ENCODE measurements around the gene FIBCD1. TPM values are rescaled to one million over a fixed set of nuclear protein-coding genes. Genes with fewer than 3 reads are reported as not detected.
A peak's percentile ranks its signal among the peaks of the same experiment; 100 is the strongest.

The FIBCD1 gene
- polyA plus RNA-seq, 1 of the 3 experiments (the other 2 are of a cell fraction): 1.3 TPM

DNA sequence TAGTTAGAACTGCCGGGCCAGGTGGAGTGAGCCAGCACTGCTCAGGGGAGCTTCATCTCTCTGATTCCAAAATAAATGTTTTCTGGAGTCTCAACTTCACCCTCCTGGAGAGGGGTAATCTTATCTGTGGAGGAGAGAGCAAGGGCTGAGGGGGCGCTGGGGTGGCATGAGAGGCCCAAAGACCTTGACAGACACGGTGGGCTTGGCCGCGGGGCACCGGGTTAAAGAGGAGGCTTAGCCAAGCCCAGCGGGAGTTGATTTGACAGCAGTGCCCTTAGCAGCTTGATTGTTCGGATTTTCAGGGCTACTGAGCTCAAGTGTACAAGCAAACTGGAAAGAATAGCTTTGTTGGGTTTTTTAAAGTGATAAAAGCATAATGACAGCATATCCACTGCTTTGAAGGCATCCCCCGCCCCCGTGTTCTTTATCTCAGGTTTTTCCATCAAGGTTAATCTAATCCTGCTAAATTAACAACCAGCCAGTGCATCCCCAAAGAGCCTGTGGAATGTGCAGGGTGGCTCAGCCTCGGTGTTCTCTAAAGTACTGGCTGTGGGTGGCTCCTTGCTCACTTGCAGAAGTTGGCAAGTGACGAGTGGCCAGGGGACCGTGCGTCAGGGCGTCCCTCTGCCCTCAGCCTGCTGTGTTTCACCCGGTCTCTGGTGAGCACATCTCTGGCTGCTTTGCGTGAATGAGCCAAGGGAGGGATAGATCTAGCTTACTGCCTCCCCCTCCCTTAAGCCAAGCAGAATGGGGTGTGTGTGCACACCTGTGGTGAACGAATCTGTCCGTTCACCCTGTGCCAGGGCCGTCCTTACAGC, 48.0 kb downstream of the FIBCD1 start (continued):
- TF ChIP-seq, protein P1, sequence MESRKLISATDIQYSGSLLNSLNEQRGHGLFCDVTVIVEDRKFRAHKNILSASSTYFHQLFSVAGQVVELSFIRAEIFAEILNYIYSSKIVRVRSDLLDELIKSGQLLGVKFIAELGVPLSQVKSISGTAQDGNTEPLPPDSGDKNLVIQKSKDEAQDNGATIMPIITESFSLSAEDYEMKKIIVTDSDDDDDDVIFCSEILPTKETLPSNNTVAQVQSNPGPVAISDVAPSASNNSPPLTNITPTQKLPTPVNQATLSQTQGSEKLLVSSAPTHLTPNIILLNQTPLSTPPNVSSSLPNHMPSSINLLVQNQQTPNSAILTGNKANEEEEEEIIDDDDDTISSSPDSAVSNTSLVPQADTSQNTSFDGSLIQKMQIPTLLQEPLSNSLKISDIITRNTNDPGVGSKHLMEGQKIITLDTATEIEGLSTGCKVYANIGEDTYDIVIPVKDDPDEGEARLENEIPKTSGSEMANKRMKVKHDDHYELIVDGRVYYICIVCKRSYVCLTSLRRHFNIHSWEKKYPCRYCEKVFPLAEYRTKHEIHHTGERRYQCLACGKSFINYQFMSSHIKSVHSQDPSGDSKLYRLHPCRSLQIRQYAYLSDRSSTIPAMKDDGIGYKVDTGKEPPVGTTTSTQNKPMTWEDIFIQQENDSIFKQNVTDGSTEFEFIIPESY (IDR thresholded peaks at IDR 0.05; ENCODE audit: borderline replicate concordance, low read depth): no peak

DNA sequence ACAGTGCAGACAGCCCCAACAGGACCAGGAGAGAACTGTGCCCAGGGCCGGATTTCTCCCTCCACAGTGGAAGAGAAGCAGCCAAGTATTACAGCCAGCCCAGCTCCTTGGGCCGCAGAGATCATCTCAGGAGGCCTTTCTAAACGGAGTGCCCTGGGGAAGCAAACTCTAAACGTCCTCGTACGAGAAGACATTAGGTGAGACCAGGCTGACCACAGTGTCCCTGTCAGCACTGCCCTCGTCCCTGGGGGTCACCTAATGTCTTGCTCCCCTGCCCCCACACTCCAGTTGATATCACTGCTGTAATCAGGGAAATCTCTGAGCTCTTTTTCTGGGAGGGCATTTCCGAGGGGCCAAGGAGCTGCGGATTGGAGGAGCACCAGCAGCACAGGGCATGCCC, 48.9 kb downstream of the FIBCD1 start:
- peaks cover 9% of the 10 kb centered on the region for H3F3A ChIP-seq (replicated peaks; ENCODE audit: insufficient read depth)
- H3K79me2 ChIP-seq (ENCODE audit: insufficient read depth): peaks cover 13% of the 10 kb centered on the region; the same call in 1 of the 2 replicates
- no peak overlapping the region for H3K9ac ChIP-seq
- POLR2A ChIA-PET: no interaction called here
- 97% methylated on average over 7 of the region's 9 CpGs for WGBS (ENCODE audit: low lambda C conversion rate)
- H3K4me3 ChIP-seq (ENCODE audit: low read depth in 2 of 2, low read length in 1 of 2): no peak overlapping the region
- TF ChIP-seq YY1 (IDR thresholded peaks at IDR 0.05; ENCODE audit: low read depth) (no peak), TCF12 (IDR thresholded peaks at IDR 0.05) (no peak), RFX5 (IDR thresholded peaks at IDR 0.05; ENCODE audit: low read length) (no peak), MEF2A (IDR thresholded peaks at IDR 0.05; ENCODE audit: borderline replicate concordance, low read depth) (no peak), NFIC (IDR thresholded peaks at IDR 0.05; ENCODE audit: borderline replicate concordance) (no peak), EP300 (IDR thresholded peaks at IDR 0.05; ENCODE audit: borderline replicate concordance in 1 of 2, low read depth in 1 of 2, low read length in 1 of 2) (no peak), FOSL2 (IDR thresholded peaks at IDR 0.05; ENCODE audit: borderline replicate concordance, low read depth) (no peak), RAD21 (IDR thresholded peaks at IDR 0.05; ENCODE audit: low read length) (no peak), ELF1 (IDR thresholded peaks at IDR 0.05) (no peak), RCOR1 (IDR thresholded peaks at IDR 0.05; ENCODE audit: low read length) (no peak), MXI1 (IDR thresholded peaks at IDR 0.05; ENCODE audit: low read depth, low read length) (no peak), GATA2 (CRISPR knock-in tag; IDR thresholded peaks at IDR 0.05) (no peak), POLR2AphosphoS5 (IDR thresholded peaks at IDR 0.05; ENCODE audit: low read depth, low read length) (no peak), JUND (IDR thresholded peaks at IDR 0.05) (no peak)
- TF ChIP-seq, protein P2, sequence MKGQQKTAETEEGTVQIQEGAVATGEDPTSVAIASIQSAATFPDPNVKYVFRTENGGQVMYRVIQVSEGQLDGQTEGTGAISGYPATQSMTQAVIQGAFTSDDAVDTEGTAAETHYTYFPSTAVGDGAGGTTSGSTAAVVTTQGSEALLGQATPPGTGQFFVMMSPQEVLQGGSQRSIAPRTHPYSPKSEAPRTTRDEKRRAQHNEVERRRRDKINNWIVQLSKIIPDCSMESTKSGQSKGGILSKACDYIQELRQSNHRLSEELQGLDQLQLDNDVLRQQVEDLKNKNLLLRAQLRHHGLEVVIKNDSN (IDR thresholded peaks at IDR 0.05; ENCODE audit: borderline replicate concordance, low read depth): no peak
- TF ChIP-seq, protein P3, sequence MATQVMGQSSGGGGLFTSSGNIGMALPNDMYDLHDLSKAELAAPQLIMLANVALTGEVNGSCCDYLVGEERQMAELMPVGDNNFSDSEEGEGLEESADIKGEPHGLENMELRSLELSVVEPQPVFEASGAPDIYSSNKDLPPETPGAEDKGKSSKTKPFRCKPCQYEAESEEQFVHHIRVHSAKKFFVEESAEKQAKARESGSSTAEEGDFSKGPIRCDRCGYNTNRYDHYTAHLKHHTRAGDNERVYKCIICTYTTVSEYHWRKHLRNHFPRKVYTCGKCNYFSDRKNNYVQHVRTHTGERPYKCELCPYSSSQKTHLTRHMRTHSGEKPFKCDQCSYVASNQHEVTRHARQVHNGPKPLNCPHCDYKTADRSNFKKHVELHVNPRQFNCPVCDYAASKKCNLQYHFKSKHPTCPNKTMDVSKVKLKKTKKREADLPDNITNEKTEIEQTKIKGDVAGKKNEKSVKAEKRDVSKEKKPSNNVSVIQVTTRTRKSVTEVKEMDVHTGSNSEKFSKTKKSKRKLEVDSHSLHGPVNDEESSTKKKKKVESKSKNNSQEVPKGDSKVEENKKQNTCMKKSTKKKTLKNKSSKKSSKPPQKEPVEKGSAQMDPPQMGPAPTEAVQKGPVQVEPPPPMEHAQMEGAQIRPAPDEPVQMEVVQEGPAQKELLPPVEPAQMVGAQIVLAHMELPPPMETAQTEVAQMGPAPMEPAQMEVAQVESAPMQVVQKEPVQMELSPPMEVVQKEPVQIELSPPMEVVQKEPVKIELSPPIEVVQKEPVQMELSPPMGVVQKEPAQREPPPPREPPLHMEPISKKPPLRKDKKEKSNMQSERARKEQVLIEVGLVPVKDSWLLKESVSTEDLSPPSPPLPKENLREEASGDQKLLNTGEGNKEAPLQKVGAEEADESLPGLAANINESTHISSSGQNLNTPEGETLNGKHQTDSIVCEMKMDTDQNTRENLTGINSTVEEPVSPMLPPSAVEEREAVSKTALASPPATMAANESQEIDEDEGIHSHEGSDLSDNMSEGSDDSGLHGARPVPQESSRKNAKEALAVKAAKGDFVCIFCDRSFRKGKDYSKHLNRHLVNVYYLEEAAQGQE (IDR thresholded peaks at IDR 0.05; ENCODE audit: low read depth, low read length): no peak
- TF ChIP-seq, protein P4, sequence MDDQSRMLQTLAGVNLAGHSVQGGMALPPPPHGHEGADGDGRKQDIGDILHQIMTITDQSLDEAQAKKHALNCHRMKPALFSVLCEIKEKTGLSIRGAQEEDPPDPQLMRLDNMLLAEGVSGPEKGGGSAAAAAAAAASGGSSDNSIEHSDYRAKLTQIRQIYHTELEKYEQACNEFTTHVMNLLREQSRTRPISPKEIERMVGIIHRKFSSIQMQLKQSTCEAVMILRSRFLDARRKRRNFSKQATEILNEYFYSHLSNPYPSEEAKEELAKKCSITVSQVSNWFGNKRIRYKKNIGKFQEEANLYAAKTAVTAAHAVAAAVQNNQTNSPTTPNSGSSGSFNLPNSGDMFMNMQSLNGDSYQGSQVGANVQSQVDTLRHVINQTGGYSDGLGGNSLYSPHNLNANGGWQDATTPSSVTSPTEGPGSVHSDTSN (IDR thresholded peaks at IDR 0.05): no peak
- TF ChIP-seq, protein P5, sequence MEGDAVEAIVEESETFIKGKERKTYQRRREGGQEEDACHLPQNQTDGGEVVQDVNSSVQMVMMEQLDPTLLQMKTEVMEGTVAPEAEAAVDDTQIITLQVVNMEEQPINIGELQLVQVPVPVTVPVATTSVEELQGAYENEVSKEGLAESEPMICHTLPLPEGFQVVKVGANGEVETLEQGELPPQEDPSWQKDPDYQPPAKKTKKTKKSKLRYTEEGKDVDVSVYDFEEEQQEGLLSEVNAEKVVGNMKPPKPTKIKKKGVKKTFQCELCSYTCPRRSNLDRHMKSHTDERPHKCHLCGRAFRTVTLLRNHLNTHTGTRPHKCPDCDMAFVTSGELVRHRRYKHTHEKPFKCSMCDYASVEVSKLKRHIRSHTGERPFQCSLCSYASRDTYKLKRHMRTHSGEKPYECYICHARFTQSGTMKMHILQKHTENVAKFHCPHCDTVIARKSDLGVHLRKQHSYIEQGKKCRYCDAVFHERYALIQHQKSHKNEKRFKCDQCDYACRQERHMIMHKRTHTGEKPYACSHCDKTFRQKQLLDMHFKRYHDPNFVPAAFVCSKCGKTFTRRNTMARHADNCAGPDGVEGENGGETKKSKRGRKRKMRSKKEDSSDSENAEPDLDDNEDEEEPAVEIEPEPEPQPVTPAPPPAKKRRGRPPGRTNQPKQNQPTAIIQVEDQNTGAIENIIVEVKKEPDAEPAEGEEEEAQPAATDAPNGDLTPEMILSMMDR (IDR thresholded peaks at IDR 0.05): no peak
- peak; percentile 16 for DNase-seq
- no peak overlapping the region for H3K27ac ChIP-seq (ENCODE audit: low read depth in 2 of 2, low read length in 1 of 2)
- H3K9me3 ChIP-seq: no peaks in the 10 kb centered on the region
- CTCF ChIA-PET: interaction anchor here (1.0 to 2.2 kb wide), 9 partner anchors 9 to 184 kb away, joined by 3 to 10 read pairs (median 4); no protein-coding TSS in a partner anchor
- no peaks in the 10 kb centered on the region for H3K27me3 ChIP-seq (ENCODE audit: insufficient read depth)
- no peak overlapping the region for H3K4me2 ChIP-seq
- H3K36me3 ChIP-seq (replicated peaks in 1 of 2; ENCODE audit: control insufficient read depth in 1 of 2, insufficient read depth in 2 of 2, low read length in 1 of 2): peaks cover 33 to 80% of the 10 kb centered on the region in 2 experiments
- H4K20me1 ChIP-seq (ENCODE audit: insufficient read depth): peaks cover 64% of the 10 kb centered on the region
- no peaks in the 10 kb centered on the region; a peak in 1 of 4 replicates for H3K4me1 ChIP-seq (ENCODE audit: control insufficient read depth in 1 of 2, insufficient read depth in 2 of 2, low read depth in 1 of 2, low read length in 1 of 2)
- H2AFZ ChIP-seq (ENCODE audit: low read depth): no peak overlapping the region
- no peaks in the 10 kb centered on the region for H3K9me2 ChIP-seq
